BLaER1 treated with 17β-estradiol and CSF1 and Interleukin-3, amounts not matched to agents 10 nM and 100 nM (cell line): ENCODE results near the gene TRPM3.

Experiments
- H3K27ac ChIP-seq, 11 experiments: shearing (Covaris generic); formaldehyde crosslinking; 2 replicates each; pipeline ENCODE4 v1.8.1; 2022
- H3K27me3 ChIP-seq, 11 experiments: shearing (Covaris generic); formaldehyde crosslinking; 2 replicates each; pipeline ENCODE4 v1.8.1; 2022
- H3K36me3 ChIP-seq, 11 experiments: shearing (Covaris generic); formaldehyde crosslinking; 2 replicates each; pipeline ENCODE4 v1.8.1; 2022
- H3K4me1 ChIP-seq, 10 experiments: shearing (Covaris generic); formaldehyde crosslinking; 2 replicates each; pipeline ENCODE4 v1.8.1; 2022
- H3K4me2 ChIP-seq, 11 experiments: shearing (Covaris generic); formaldehyde crosslinking; 2 replicates each; pipeline ENCODE4 v1.8.1; 2022
- H3K4me3 ChIP-seq, 10 experiments: shearing (Covaris generic); formaldehyde crosslinking; 2 replicates each; pipeline ENCODE4 v1.8.1; 2022
- H3K9ac ChIP-seq, 11 experiments: shearing (Covaris generic); formaldehyde crosslinking; 2 replicates each; pipeline ENCODE4 v1.8.1; 2022
- H3K9me3 ChIP-seq, 11 experiments: shearing (Covaris generic); formaldehyde crosslinking; replicated peaks in 1 of 11; 2 replicates each; pipeline ENCODE4 v1.8.1; 2022
- H4K20me1 ChIP-seq, 11 experiments: shearing (Covaris generic); formaldehyde crosslinking; 2 replicates each; pipeline ENCODE4 v1.8.1; 2022
- Cebpa-rat ChIP-seq, 11 experiments: shearing (Covaris generic); IDR thresholded peaks; 2 replicates each; pipeline ENCODE4 v1.8.1; 2022

The TRPM3 gene

DNA sequence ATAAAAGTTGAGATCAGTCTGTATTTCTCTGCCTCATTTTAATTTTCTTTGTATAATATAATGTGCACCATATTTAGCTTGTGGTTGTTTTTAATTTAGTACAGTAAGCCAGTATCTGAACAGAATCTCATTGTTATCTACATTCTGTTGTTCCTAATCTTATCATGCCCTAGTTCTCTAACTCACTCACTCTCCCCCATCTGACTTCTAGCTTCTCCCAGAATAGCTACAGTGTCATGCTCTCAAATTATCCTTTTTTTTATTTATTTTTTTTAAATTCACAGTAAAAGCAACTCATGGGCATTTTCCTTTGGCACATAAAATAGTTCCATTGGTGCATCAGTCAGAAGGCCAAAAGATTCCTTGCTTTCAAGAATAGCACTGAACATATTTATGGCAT, 156.6 kb downstream of the TRPM3 start:
- H3K4me1 ChIP-seq: peaks cover 0 to 9% (median 0%) of the 10 kb centered on the region in 10 experiments; a peak in 1 of 20 replicates
- H3K4me3 ChIP-seq: no peak overlapping the region
- no peaks in the 10 kb centered on the region for H3K36me3 ChIP-seq
- H3K4me2 ChIP-seq: no peak overlapping the region
- no peak overlapping the region for H3K9ac ChIP-seq
- H3K9me3 ChIP-seq: peaks cover 0 to 4% (median 0%) of the 10 kb centered on the region in 11 experiments; a peak in 2 of 22 replicates
- H3K27me3 ChIP-seq: no peaks in the 10 kb centered on the region
- no peak for TF ChIP-seq Cebpa-rat (IDR thresholded peaks at IDR 0.05)
- no peak overlapping the region for H3K27ac ChIP-seq
- H4K20me1 ChIP-seq: no peaks in the 10 kb centered on the region

DNA sequence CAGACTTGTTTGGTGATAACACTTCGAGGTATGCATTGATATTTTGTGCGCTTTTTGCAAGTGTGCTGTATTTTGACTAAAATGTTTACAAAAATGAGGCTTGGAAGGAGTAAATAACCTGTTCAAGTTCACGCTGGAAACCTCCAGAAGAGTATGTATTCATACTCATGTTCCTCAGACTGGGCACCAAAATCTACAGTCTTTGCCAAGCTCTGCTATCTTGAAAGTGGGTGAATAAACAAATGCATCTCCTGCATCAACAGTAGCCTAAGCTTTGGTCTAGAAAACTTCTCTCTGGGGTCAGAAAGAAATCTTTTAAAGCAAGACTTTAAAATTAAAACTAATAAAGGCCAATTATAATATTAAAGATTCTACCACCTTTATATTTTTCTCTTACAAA, 157.9 kb downstream of the TRPM3 start:
- H3K4me3 ChIP-seq: no peak overlapping the region
- no peak overlapping the region for H3K4me2 ChIP-seq
- no peak overlapping the region for H3K9ac ChIP-seq
- no peaks in the 10 kb centered on the region for H4K20me1 ChIP-seq
- H3K9me3 ChIP-seq: peaks cover 0 to 4% (median 0%) of the 10 kb centered on the region in 11 experiments; a peak in 2 of 22 replicates
- TF ChIP-seq Cebpa-rat (IDR thresholded peaks at IDR 0.05): no peak
- H3K27me3 ChIP-seq: no peaks in the 10 kb centered on the region
- no peak overlapping the region for H3K27ac ChIP-seq
- H3K36me3 ChIP-seq: no peaks in the 10 kb centered on the region
- peaks cover 0 to 9% (median 0%) of the 10 kb centered on the region in 10 experiments; a peak in 1 of 20 replicates for H3K4me1 ChIP-seq

DNA sequence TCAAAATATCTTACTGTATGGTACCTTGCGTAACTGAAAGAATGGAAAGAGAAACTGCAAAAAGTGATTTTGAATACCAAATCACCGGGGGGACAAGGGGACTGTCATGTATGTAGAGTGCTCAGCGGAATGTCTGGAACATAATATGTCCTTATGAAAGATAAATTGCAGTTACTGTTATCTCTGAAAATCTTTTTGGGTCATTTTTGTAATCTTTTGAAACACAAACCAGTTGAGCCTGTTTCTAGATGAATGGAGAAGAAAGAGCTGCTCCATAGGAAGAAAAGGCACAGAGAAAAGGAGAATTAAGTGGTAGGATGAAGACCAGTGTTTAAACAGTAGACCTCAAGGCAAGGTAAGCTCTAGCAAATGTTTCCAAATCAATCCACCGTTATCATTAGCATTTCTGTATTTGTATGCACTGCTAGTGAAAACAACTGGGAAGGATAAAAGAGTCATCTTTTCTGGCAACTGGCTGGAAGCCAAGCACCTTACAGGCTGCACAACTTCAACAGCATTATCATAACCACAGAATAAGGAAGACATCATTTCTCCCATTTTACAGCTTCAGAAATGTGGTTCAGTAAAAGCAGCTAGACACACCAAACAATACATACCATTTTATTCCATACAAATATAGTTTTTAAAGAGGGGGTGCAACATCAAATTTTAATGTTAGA, 158.5 kb downstream of the TRPM3 start:
- Histone ChIP-seq H3K27me3 (no peaks in the 10 kb centered on the region), H3K36me3 (no peaks in the 10 kb centered on the region), H3K4me2 (no peak overlapping the region), H3K4me3 (no peak overlapping the region), H3K4me1 (peaks cover 0 to 9% (median 0%) of the 10 kb centered on the region in 10 experiments; a peak in 1 of 20 replicates), H4K20me1 (no peaks in the 10 kb centered on the region), H3K27ac (no peak overlapping the region), H3K9me3 (peaks cover 0 to 4% (median 0%) of the 10 kb centered on the region in 11 experiments; a peak in 2 of 22 replicates), H3K9ac (no peak overlapping the region)
- no peak for TF ChIP-seq Cebpa-rat (IDR thresholded peaks at IDR 0.05)

DNA sequence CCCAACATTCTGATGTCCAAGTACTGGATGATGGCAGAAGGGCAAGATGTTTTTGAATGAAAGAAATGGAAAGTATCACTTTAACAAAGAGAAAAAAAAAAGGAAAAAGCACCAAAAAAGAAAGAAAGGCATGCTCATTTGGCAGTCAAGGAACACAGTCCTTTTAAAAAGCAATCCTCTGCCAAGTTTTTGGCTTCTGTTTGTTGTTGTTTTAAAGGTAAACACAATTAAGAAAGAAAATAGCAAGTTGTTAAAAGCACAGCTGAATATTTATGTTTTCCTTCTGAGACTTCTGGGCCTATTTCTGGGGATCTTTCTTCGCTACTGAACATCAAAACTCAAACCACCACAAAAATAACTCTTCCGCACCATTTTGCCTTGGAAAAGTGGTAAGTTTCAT, 162.1 kb downstream of the TRPM3 start:
- Histone ChIP-seq H3K27me3 (no peaks in the 10 kb centered on the region), H3K27ac (no peak overlapping the region), H3K4me3 (no peak overlapping the region), H3K4me2 (no peak overlapping the region), H3K9ac (no peak overlapping the region), H3K4me1 (peaks cover 0 to 9% (median 0%) of the 10 kb centered on the region in 10 experiments; a peak in 1 of 20 replicates), H3K36me3 (no peaks in the 10 kb centered on the region), H3K9me3 (no peaks in the 10 kb centered on the region), H4K20me1 (no peaks in the 10 kb centered on the region)
- no peak for TF ChIP-seq Cebpa-rat (IDR thresholded peaks at IDR 0.05)

DNA sequence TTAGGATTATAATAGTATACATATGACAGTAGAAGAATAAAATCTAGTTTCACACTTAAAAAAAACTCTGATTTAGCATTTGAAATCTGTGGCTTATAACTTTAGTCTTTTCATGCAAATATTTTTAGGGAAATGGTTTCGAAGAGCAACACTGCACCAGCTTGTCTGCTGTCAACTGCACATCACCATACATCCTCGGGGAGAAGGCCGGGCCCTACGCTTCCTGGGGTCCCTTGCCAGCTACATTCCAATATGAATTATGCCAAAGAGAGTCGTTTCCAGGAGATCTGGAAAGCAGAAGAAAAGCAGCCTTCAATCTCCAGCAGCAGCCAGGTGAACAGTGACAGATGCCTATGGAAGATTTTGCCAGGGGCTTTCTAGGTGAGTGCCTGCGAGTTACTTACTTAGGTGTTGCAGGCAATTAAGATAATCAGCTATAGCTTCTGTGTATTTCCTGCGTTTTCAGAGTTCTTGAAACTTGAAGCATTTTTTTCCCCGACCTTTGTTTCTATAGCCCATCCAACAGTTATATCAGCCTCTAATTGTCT, 166.8 kb downstream of the TRPM3 start:
- TF ChIP-seq Cebpa-rat (IDR thresholded peaks at IDR 0.05): no peak
- Histone ChIP-seq H3K27me3 (no peaks in the 10 kb centered on the region), H3K9ac (no peak overlapping the region), H3K9me3 (no peaks in the 10 kb centered on the region), H4K20me1 (no peaks in the 10 kb centered on the region), H3K4me1 (no peaks in the 10 kb centered on the region; a peak in 1 of 20 replicates), H3K36me3 (no peaks in the 10 kb centered on the region), H3K4me2 (no peak overlapping the region), H3K4me3 (no peak overlapping the region), H3K27ac (no peak overlapping the region)

DNA sequence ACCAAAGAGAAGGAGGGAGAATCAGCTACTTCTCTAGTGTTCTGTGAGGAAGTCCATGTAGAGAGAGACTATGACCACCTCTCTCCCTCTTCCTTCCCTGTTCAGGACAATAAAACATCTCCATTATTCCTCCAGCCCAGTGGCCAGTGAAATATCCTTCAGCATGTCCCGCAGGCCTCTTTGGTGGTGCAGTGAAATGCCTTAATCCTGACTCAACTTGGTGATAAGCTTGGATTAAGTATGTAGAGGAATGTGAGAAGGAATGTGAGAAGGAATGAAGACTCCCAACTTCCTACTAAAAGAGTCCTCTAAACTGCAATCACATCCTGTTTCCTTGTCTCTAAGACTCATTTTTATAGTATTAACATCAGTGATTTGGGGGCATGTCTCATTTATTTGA, 167.3 kb downstream of the TRPM3 start:
- no peak overlapping the region for H3K9ac ChIP-seq
- H3K27ac ChIP-seq: no peak overlapping the region
- no peaks in the 10 kb centered on the region for H4K20me1 ChIP-seq
- no peaks in the 10 kb centered on the region for H3K27me3 ChIP-seq
- H3K4me3 ChIP-seq: no peak overlapping the region
- no peak for TF ChIP-seq Cebpa-rat (IDR thresholded peaks at IDR 0.05)
- H3K36me3 ChIP-seq: no peaks in the 10 kb centered on the region
- peaks cover 0 to 5% (median 0%) of the 10 kb centered on the region in 10 experiments; a peak in 3 of 20 replicates for H3K4me1 ChIP-seq
- no peaks in the 10 kb centered on the region for H3K9me3 ChIP-seq
- H3K4me2 ChIP-seq: 0 out of 22 replicates have a peak overlapping the region, but pooled peaks of 1 of the 11 experiments have one; percentile 5

DNA sequence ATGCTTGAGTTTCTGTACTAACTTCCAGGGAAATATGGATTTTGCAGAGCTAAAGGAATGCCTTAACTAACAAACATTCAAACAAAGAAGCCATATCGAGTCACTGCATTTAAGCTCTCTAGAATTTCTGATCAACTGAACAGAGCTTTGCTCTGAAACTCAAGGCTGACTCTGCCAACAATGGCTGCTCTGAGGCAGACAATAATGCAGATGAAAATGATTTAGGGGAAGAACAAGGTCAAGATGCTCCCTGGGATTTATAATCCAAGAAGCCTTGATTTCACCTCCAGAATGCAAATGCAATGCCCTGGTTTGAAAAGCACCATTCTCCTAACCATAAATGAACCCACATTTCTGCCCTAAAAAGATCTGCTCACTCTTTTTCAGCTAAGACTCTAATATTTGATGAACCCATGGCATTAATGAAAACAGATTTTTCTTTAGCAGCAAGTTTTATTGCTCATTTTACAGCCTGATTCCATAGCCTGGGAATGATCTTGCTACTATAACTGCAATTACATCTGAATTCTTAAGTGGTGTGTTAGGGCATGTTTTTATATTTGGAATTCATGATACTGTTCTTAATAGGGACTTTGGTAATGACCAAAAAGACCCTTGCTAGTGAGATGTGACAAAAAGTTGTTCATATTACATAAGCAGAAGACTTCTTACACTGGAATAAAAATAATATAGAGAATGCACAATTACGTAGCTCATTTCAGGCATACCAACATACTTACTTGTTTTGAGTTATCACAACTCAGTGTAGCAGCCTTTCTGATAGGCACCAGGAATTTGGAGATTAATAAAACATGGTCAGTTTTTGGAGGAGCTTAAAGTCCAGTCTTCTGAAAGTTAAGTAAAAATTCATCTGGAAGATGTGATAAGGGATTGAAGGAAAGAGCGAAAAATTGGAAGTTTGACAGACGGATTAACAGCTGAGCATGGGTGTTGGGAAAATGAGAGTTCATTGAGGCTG, 169.4 kb downstream of the TRPM3 start:
- no peaks in the 10 kb centered on the region for H3K9me3 ChIP-seq
- H3K9ac ChIP-seq: no peak overlapping the region
- peaks cover 0 to 6% (median 0%) of the 10 kb centered on the region in 10 experiments; a peak in 3 of 20 replicates for H3K4me1 ChIP-seq
- no peaks in the 10 kb centered on the region for H4K20me1 ChIP-seq
- H3K27ac ChIP-seq: no peak overlapping the region
- H3K4me2 ChIP-seq: no peak overlapping the region
- H3K36me3 ChIP-seq: no peaks in the 10 kb centered on the region
- no peak for TF ChIP-seq Cebpa-rat (IDR thresholded peaks at IDR 0.05)
- no peak overlapping the region for H3K4me3 ChIP-seq
- H3K27me3 ChIP-seq: no peaks in the 10 kb centered on the region

DNA sequence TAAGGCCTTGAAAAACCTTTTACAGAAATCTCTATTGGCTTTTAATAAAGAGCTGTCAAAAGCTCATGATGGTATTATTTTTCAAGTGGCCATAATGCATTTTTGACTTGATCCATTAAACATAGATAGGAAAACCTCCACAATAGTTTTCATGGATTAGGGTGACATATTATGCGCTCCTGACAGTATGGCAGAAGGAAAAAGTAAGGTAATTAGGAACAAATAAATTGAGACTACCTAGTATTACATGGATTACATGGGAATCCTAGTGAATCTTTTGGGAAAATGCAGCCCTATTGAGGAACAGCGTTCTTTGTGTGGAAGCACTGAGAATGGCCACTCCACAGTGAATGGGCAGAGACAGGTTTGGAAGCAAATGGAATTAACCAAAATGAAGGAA, 171.2 kb downstream of the TRPM3 start:
- Histone ChIP-seq H3K27me3 (no peaks in the 10 kb centered on the region), H3K9me3 (no peaks in the 10 kb centered on the region), H3K27ac (no peak overlapping the region), H3K4me3 (no peak overlapping the region), H3K9ac (no peak overlapping the region), H3K36me3 (no peaks in the 10 kb centered on the region), H3K4me1 (peaks cover 0 to 6% (median 0%) of the 10 kb centered on the region in 10 experiments; a peak in 3 of 20 replicates), H4K20me1 (no peaks in the 10 kb centered on the region), H3K4me2 (no peak overlapping the region)
- no peak for TF ChIP-seq Cebpa-rat (IDR thresholded peaks at IDR 0.05)

DNA sequence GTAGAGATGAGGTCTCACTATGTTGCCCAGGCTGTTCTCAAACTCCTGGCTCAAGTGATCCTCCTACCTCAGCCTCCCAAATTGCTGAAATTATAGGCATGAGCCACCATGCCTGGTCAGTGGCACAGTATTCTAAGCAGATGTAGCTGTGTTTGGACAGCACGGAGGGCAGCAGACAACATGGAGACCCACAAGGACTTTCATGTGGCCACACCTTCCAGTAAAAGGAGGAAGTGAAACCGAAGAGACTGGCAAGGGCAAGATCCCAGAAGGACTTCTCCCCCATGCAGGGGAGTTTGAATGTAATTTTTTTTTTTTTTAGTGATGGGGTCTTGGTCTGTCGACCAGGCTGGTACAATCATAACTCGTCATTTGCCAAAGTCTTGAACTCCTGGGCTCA, 172.2 kb downstream of the TRPM3 start:
- Histone ChIP-seq H3K4me1 (peaks cover 0 to 6% (median 0%) of the 10 kb centered on the region in 10 experiments; a peak in 3 of 20 replicates), H3K27ac (no peak overlapping the region), H3K4me3 (no peak overlapping the region), H3K9ac (no peak overlapping the region), H3K27me3 (no peaks in the 10 kb centered on the region), H3K36me3 (no peaks in the 10 kb centered on the region), H4K20me1 (no peaks in the 10 kb centered on the region), H3K9me3 (no peaks in the 10 kb centered on the region), H3K4me2 (peak overlapping the region in 2 of 11 experiments; percentile 8; a peak in 2 of 22 replicates)
- no peak for TF ChIP-seq Cebpa-rat (IDR thresholded peaks at IDR 0.05)
